ENCODE results near the gene PGS1. TPM values are rescaled to one million over a fixed set of nuclear protein-coding genes. Genes with fewer than 3 reads are reported as not detected.

Gene PGS1
- total and polyA plus RNA-seq, 3 donors from 2014 or later = 34.9 to 58.4 (median 50.4) TPM

- 96% methylated on average over 7 of the region's 7 CpGs for WGBS, 2 donors
- Histone ChIP-seq H3K27ac (no peak overlapping the region), H3K9me3 (no peaks in the 10 kb centered on the region), H3K36me3 (ENCODE audit: low read depth, missing control alignments) (no peaks in the 10 kb centered on the region), H3K27me3 (no peaks in the 10 kb centered on the region), H3K4me1 (peaks cover 4% of the 10 kb centered on the region), H3K4me3 (no peak overlapping the region)
- TF ChIP-seq POLR2A (IDR thresholded peaks at IDR 0.05) (no peak), CTCF (IDR thresholded peaks at IDR 0.05) (no peak)
- intact Hi-C loops (cut with DNase I; ENCODE audit: low total_unique reads) = no loop called here
- no peak for DNase-seq
Observed at GRCh38 chr17:78394209-78394608, 15.8 kb downstream of the PGS1 start.

DNA sequence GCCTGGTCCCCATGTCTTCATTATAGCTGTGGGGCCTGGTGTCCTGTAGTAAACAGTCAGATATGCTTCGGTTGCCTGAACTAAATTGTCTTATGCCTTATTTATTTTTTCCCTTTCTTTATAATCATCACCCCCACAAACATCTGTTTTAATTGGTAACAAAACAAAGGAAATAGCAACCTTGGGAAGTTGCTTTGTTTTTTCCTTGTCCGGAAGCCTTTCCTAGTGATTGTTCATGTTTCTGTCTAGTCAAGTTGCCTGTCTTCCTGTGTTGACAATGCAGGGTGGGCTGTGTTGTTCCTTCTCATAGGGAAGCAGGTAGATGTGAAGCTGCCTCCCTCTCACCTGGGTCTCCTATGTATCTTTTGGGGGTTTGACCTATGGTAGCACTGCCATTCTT lies 16.7 kb downstream of the PGS1 start:
- no peak for TF ChIP-seq CTCF (IDR thresholded peaks at IDR 0.05)
- TF ChIP-seq POLR2A (IDR thresholded peaks at IDR 0.05) = no peak
- intact Hi-C loops (cut with DNase I; ENCODE audit: low total_unique reads) = no loop called here
- Histone ChIP-seq H3K27me3 (no peaks in the 10 kb centered on the region), H3K27ac (no peak overlapping the region), H3K4me3 (no peak overlapping the region), H3K4me1 (no peaks in the 10 kb centered on the region), H3K36me3 (ENCODE audit: low read depth, missing control alignments) (no peaks in the 10 kb centered on the region), H3K9me3 (no peaks in the 10 kb centered on the region)
- WGBS, 2 donors = 90 to 100% methylated on average over 2 of the region's 2 CpGs
- no peak for DNase-seq

GRCh38 chr17:78396441-78397337 lies 18.2 kb downstream of the PGS1 start:
- Histone ChIP-seq H3K27me3 (no peaks in the 10 kb centered on the region), H3K4me3 (no peak overlapping the region), H3K36me3 (ENCODE audit: low read depth, missing control alignments) (no peaks in the 10 kb centered on the region), H3K9me3 (no peaks in the 10 kb centered on the region), H3K27ac (no peak overlapping the region), H3K4me1 (no peaks in the 10 kb centered on the region)
- TF ChIP-seq POLR2A (IDR thresholded peaks at IDR 0.05) = no peak
- TF ChIP-seq CTCF (IDR thresholded peaks at IDR 0.05) = no peak
- intact Hi-C loops (cut with DNase I; ENCODE audit: low total_unique reads) = no loop called here
- WGBS, 2 donors = 80 to 85% methylated on average over 14 of the region's 14 CpGs
- DNase-seq = no peak

DNA sequence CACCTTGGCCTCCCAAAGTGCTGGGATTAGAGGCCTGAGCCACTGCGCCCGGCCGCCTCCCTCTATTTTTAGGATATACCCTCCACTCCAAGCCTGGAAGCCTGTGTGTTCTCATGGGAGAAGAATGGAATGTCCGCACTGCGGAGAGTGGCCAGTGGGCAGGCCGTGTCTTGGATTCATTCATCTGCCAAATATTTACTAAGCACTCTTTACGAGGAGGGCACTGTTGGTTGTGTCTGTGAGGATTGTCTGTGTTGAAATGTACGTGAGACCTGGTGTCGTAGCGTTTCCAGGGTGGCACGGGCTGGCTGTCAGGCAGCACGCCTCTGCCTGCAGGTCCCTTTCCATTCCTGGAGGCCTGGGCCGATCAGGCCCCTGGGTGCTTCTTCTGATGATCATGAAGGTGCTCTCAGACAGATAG lies 19.2 kb downstream of the PGS1 start:
- H3K9me3 ChIP-seq = no peaks in the 10 kb centered on the region
- intact Hi-C loops (cut with DNase I; ENCODE audit: low total_unique reads) = no loop called here
- no peaks in the 10 kb centered on the region for H3K4me1 ChIP-seq
- WGBS, 2 donors = 54 to 67% methylated on average over 12 of the region's 13 CpGs
- H3K36me3 ChIP-seq (ENCODE audit: low read depth, missing control alignments) = no peaks in the 10 kb centered on the region
- H3K4me3 ChIP-seq = no peak overlapping the region
- no peaks in the 10 kb centered on the region for H3K27me3 ChIP-seq
- TF ChIP-seq CTCF (IDR thresholded peaks at IDR 0.05) = no peak
- no peak for TF ChIP-seq POLR2A (IDR thresholded peaks at IDR 0.05)
- H3K27ac ChIP-seq = no peak overlapping the region
- DNase-seq = no peak

DNA sequence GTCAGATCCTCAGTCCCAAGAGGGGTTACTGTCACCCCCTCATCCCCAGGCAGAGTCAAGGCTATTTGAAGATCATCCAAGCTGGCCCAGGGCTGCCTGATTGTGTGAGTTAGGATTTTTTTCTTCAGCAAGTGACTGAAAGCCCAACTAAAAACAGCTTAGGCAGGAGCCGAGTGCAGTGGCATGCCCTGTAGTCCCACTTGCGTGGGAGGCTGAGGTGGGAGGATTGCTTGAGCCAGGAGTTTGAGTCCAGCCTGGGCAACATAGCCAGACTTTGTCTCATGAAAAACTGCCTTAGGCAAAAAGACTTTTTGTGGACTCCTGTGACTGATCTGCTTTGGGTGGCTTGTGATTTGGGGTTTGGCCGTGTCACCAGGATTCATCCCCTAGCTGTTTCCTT lies 19.9 kb downstream of the PGS1 start:
- Histone ChIP-seq H3K9me3 (no peaks in the 10 kb centered on the region), H3K27ac (no peak overlapping the region), H3K4me3 (no peak overlapping the region), H3K36me3 (ENCODE audit: low read depth, missing control alignments) (no peaks in the 10 kb centered on the region), H3K27me3 (no peaks in the 10 kb centered on the region), H3K4me1 (no peaks in the 10 kb centered on the region)
- TF ChIP-seq CTCF (IDR thresholded peaks at IDR 0.05) (no peak), POLR2A (IDR thresholded peaks at IDR 0.05) (no peak)
- 75 to 82% methylated on average over 3 of the region's 3 CpGs for WGBS, 2 donors
- no peak for DNase-seq
- intact Hi-C loops (cut with DNase I; ENCODE audit: low total_unique reads) = no loop called here
